Measurements from ENCODE around the gene TRIM4. TPM values are rescaled to one million over a fixed set of nuclear protein-coding genes. Genes with fewer than 3 reads are reported as not detected.

TRIM4 gene
- total and polyA plus RNA-seq, 2 experiments from 2014 or later = 5.5 to 13.7 TPM

DNA sequence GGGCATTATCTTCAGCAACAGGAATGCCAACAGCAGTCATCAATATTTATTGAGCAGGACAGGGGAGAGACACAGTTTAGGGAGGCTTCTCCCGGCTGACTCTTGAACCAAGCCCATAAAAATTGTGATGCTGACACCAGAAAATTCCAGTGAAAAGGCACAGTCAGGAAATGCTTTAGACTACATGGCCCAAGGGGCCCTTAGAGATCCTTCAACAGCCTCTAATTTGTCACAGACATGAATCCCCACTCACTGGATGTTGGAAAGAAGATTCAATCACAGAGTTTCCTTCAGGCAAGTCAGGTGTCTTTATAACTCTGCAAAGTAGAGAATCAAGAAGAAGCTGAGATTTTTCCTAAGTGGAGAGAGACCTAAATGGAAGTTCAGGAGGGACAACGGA is 8.9 kb upstream of the TRIM4 start:
- Histone ChIP-seq H3F3A (replicated peaks; ENCODE audit: low read depth) (no peaks in the 10 kb centered on the region), H3K9me2 (ENCODE audit: insufficient read depth) (peaks cover 26% of the 10 kb centered on the region), H4K20me1 (replicated peaks; ENCODE audit: insufficient read depth) (no peaks in the 10 kb centered on the region), H3K79me2 (replicated peaks; ENCODE audit: insufficient read depth) (no peaks in the 10 kb centered on the region), H3K36me3 (ENCODE audit: insufficient read depth) (no peaks in the 10 kb centered on the region), H3K27ac (ENCODE audit: low read depth) (no peak overlapping the region), H3K27me3 (ENCODE audit: insufficient read depth) (no peaks in the 10 kb centered on the region), H3K4me3 (no peak overlapping the region), H3K4me2 (no peak overlapping the region), H3K4me1 (ENCODE audit: insufficient read depth) (peaks cover 9% of the 10 kb centered on the region), H2AFZ (no peak overlapping the region)
- ATAC-seq (no peak), DNase-seq (ENCODE audit: low spot score) (no peak)
- peaks cover 10% of the 10 kb centered on the region for H3K27me3 Mint-ChIP-seq (ENCODE audit: insufficient read depth, low read depth, poor library complexity)
- TF ChIP-seq ZNF114 (CRISPR knock-in tag; IDR thresholded peaks at IDR 0.05) (no peak), EZH2 (IDR thresholded peaks at IDR 0.05; ENCODE audit: low read depth, unreplicated experiment) (no peak), CREB1 (CRISPR knock-in tag; IDR thresholded peaks at IDR 0.05; ENCODE audit: low read depth) (no peak), STAT1 (IDR thresholded peaks at IDR 0.05; ENCODE audit: unreplicated experiment) (no peak), JUNB (IDR thresholded peaks at IDR 0.05; ENCODE audit: unreplicated experiment) (no peak), ZNF331 (CRISPR knock-in tag; IDR thresholded peaks at IDR 0.05; ENCODE audit: low read depth) (no peak), EZH2phosphoT487 (IDR thresholded peaks at IDR 0.05; ENCODE audit: unreplicated experiment) (no peak), POLR2AphosphoS5 (IDR thresholded peaks at IDR 0.05; ENCODE audit: low read depth) (no peak), NANOG (IDR thresholded peaks at IDR 0.05; ENCODE audit: borderline replicate concordance) (no peak)
- TF ChIP-seq, protein P1, sequence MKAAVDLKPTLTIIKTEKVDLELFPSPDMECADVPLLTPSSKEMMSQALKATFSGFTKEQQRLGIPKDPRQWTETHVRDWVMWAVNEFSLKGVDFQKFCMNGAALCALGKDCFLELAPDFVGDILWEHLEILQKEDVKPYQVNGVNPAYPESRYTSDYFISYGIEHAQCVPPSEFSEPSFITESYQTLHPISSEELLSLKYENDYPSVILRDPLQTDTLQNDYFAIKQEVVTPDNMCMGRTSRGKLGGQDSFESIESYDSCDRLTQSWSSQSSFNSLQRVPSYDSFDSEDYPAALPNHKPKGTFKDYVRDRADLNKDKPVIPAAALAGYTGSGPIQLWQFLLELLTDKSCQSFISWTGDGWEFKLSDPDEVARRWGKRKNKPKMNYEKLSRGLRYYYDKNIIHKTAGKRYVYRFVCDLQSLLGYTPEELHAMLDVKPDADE (IDR thresholded peaks at IDR 0.05) = no peak
- TF ChIP-seq, protein P2, sequence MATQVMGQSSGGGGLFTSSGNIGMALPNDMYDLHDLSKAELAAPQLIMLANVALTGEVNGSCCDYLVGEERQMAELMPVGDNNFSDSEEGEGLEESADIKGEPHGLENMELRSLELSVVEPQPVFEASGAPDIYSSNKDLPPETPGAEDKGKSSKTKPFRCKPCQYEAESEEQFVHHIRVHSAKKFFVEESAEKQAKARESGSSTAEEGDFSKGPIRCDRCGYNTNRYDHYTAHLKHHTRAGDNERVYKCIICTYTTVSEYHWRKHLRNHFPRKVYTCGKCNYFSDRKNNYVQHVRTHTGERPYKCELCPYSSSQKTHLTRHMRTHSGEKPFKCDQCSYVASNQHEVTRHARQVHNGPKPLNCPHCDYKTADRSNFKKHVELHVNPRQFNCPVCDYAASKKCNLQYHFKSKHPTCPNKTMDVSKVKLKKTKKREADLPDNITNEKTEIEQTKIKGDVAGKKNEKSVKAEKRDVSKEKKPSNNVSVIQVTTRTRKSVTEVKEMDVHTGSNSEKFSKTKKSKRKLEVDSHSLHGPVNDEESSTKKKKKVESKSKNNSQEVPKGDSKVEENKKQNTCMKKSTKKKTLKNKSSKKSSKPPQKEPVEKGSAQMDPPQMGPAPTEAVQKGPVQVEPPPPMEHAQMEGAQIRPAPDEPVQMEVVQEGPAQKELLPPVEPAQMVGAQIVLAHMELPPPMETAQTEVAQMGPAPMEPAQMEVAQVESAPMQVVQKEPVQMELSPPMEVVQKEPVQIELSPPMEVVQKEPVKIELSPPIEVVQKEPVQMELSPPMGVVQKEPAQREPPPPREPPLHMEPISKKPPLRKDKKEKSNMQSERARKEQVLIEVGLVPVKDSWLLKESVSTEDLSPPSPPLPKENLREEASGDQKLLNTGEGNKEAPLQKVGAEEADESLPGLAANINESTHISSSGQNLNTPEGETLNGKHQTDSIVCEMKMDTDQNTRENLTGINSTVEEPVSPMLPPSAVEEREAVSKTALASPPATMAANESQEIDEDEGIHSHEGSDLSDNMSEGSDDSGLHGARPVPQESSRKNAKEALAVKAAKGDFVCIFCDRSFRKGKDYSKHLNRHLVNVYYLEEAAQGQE (IDR thresholded peaks at IDR 0.05; ENCODE audit: unreplicated experiment) = no peak
- TF ChIP-seq, protein P3, sequence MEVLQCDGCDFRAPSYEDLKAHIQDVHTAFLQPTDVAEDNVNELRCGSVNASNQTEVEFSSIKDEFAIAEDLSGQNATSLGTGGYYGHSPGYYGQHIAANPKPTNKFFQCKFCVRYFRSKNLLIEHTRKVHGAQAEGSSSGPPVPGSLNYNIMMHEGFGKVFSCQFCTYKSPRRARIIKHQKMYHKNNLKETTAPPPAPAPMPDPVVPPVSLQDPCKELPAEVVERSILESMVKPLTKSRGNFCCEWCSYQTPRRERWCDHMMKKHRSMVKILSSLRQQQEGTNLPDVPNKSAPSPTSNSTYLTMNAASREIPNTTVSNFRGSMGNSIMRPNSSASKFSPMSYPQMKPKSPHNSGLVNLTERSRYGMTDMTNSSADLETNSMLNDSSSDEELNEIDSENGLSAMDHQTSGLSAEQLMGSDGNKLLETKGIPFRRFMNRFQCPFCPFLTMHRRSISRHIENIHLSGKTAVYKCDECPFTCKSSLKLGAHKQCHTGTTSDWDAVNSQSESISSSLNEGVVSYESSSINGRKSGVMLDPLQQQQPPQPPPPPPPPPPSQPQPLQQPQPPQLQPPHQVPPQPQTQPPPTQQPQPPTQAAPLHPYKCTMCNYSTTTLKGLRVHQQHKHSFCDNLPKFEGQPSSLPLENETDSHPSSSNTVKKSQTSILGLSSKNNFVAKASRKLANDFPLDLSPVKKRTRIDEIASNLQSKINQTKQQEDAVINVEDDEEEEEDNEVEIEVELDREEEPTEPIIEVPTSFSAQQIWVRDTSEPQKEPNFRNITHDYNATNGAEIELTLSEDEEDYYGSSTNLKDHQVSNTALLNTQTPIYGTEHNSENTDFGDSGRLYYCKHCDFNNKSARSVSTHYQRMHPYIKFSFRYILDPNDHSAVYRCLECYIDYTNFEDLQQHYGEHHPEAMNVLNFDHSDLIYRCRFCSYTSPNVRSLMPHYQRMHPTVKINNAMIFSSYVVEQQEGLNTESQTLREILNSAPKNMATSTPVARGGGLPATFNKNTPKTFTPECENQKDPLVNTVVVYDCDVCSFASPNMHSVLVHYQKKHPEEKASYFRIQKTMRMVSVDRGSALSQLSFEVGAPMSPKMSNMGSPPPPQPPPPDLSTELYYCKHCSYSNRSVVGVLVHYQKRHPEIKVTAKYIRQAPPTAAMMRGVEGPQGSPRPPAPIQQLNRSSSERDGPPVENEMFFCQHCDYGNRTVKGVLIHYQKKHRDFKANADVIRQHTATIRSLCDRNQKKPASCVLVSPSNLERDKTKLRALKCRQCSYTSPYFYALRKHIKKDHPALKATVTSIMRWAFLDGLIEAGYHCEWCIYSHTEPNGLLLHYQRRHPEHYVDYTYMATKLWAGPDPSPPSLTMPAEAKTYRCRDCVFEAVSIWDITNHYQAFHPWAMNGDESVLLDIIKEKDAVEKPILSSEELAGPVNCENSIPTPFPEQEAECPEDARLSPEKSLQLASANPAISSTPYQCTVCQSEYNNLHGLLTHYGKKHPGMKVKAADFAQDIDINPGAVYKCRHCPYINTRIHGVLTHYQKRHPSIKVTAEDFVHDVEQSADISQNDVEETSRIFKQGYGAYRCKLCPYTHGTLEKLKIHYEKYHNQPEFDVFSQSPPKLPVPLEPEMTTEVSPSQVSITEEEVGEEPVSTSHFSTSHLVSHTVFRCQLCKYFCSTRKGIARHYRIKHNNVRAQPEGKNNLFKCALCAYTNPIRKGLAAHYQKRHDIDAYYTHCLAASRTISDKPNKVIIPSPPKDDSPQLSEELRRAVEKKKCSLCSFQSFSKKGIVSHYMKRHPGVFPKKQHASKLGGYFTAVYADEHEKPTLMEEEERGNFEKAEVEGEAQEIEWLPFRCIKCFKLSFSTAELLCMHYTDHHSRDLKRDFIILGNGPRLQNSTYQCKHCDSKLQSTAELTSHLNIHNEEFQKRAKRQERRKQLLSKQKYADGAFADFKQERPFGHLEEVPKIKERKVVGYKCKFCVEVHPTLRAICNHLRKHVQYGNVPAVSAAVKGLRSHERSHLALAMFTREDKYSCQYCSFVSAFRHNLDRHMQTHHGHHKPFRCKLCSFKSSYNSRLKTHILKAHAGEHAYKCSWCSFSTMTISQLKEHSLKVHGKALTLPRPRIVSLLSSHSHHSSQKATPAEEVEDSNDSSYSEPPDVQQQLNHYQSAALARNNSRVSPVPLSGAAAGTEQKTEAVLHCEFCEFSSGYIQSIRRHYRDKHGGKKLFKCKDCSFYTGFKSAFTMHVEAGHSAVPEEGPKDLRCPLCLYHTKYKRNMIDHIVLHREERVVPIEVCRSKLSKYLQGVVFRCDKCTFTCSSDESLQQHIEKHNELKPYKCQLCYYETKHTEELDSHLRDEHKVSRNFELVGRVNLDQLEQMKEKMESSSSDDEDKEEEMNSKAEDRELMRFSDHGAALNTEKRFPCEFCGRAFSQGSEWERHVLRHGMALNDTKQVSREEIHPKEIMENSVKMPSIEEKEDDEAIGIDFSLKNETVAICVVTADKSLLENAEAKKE (CRISPR knock-in tag; IDR thresholded peaks at IDR 0.05) = no peak
- TF ChIP-seq, protein P4, sequence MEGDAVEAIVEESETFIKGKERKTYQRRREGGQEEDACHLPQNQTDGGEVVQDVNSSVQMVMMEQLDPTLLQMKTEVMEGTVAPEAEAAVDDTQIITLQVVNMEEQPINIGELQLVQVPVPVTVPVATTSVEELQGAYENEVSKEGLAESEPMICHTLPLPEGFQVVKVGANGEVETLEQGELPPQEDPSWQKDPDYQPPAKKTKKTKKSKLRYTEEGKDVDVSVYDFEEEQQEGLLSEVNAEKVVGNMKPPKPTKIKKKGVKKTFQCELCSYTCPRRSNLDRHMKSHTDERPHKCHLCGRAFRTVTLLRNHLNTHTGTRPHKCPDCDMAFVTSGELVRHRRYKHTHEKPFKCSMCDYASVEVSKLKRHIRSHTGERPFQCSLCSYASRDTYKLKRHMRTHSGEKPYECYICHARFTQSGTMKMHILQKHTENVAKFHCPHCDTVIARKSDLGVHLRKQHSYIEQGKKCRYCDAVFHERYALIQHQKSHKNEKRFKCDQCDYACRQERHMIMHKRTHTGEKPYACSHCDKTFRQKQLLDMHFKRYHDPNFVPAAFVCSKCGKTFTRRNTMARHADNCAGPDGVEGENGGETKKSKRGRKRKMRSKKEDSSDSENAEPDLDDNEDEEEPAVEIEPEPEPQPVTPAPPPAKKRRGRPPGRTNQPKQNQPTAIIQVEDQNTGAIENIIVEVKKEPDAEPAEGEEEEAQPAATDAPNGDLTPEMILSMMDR (conservative IDR thresholded peaks at IDR 0.05; ENCODE audit: low read depth in 2 of 2) = no peak
- H3K4me1 Mint-ChIP-seq = peaks cover 25% of the 10 kb centered on the region
- H3K9me3 Mint-ChIP-seq = no peaks in the 10 kb centered on the region
- peaks cover 6% of the 10 kb centered on the region; the same call in 2 of the 3 replicates for H3K36me3 Mint-ChIP-seq (ENCODE audit: low read depth)
- no peak overlapping the region for H3K4me3 Mint-ChIP-seq
- no peak overlapping the region for H3K27ac Mint-ChIP-seq
